Astrocyte (in vitro differentiated cells and primary cell): ENCODE data around the gene NDUFB6.

Experiments used
- EZH2 ChIP-seq: IDR thresholded peaks from 2 replicates; pipeline ENCODE4 v1.6.1; 2012; ENCODE audit warnings: mild to moderate bottlenecking, low read length, inconsistent platforms; ENCODE audit not compliant: insufficient read depth
- TF ChIP-seq, protein P1 (sequence below): IDR thresholded peaks from 2 replicates; pipeline ENCODE4 v1.5.1; 2011; ENCODE audit warnings: low read depth, mild to moderate bottlenecking, inconsistent platforms, low read length, moderate library complexity; ENCODE audit not compliant: insufficient read depth

DNA sequence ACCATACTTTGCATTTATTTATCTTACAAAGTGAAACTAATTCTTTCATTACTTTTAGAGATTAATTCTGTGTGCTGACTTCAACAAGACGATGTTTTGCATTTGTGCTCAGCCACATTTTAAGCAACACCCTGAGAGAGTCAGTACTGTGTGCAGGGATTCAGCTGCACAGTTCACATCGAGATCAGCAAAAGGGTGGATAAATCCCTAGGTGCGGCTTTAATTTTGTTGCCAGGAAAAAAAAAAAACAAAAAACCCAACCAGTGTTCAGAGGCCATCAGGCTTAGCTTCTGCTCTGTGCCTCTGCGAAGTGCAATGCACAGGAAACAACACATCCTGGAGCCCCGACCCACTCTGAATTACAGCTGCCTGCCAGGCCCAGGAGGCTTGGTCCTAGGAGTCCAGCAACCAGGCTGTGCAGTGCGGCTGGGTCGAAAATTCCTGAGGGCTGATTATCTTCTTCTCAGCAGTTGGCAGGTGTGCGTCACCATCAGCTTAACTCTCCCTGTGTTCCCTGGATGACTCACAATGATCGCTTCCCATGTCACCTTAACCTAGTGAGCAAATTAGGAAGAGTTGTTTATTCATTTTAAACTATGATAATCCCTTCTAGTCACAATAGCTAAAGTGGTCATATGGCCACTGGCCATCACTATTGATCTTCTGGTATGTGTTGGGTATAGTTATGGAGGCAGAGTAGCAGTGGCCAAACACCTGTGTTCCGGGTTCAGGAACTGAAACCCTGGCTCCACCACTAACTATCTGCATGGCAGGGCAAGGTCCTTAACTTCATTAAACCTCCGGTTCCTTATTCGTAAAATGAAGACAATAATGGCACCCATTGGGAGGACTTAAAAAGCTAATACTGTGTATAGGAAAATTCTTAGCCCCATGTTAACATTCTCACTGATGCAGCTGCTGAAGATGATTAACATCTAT lies 31.2 kb upstream of the NDUFB6 start:
- TF ChIP-seq, protein P1, sequence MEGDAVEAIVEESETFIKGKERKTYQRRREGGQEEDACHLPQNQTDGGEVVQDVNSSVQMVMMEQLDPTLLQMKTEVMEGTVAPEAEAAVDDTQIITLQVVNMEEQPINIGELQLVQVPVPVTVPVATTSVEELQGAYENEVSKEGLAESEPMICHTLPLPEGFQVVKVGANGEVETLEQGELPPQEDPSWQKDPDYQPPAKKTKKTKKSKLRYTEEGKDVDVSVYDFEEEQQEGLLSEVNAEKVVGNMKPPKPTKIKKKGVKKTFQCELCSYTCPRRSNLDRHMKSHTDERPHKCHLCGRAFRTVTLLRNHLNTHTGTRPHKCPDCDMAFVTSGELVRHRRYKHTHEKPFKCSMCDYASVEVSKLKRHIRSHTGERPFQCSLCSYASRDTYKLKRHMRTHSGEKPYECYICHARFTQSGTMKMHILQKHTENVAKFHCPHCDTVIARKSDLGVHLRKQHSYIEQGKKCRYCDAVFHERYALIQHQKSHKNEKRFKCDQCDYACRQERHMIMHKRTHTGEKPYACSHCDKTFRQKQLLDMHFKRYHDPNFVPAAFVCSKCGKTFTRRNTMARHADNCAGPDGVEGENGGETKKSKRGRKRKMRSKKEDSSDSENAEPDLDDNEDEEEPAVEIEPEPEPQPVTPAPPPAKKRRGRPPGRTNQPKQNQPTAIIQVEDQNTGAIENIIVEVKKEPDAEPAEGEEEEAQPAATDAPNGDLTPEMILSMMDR = no peak
- no peak for TF ChIP-seq EZH2
